ENCODE measurements around the gene HDHD5.

GRCh38 chr22:17205432-17205831, 46.4 kb upstream of the HDHD5 start:
- TF ChIP-seq CTCF (IDR thresholded peaks at IDR 0.05): no peak; the same call in 1 of the 2 replicates
- TF ChIP-seq POLR2AphosphoS5 (IDR thresholded peaks at IDR 0.05; ENCODE audit: low read depth, low read length): no peak
- no peak for TF ChIP-seq TCF7L2 (IDR thresholded peaks at IDR 0.05; ENCODE audit: low read depth, low read length)
- TF ChIP-seq REST (IDR thresholded peaks at IDR 0.05; ENCODE audit: insufficient read depth in 1 of 2, low read depth in 2 of 2, low read length in 1 of 2): no peak
- TF ChIP-seq SIN3A (IDR thresholded peaks at IDR 0.05; ENCODE audit: borderline replicate concordance, insufficient read depth, low read depth, low read length): no peak

Measured in Panc1 (cell line).